Gastroesophageal sphincter (tissue), 3 donors: Measurements from ENCODE around the gene CHD5.

Experiments
- CTCF ChIP-seq, 4 experiments: fragments of 200-600 bp in 2 of 4; fragments of 450-650 bp in 2 of 4; sonication (generic) in 1 of 4; IDR thresholded peaks; one replicate each; pipeline ENCODE4 v1.5.1; 2017 to 2019; ENCODE audit warnings: antibody characterized with exemption in 4 of 4, mild to moderate bottlenecking in 2 of 4, moderate library complexity in 2 of 4
- EP300 ChIP-seq: sonication (generic); formaldehyde crosslinking; IDR thresholded peaks from one replicate; pipeline ENCODE4 v1.6.1; 2017; ENCODE audit warnings: antibody characterized with exemption, mild to moderate bottlenecking
- POLR2A ChIP-seq, 2 donors: fragments of 450-650 bp; IDR thresholded peaks; one replicate each; pipeline ENCODE4 v1.6.1; 2017; ENCODE audit warnings: antibody characterized with exemption in 2 of 2, mild to moderate bottlenecking in 2 of 2, moderate library complexity in 1 of 2

GRCh38 chr1:6094246-6094645 is 85.9 kb downstream of the CHD5 start:
- no peak for TF ChIP-seq POLR2A (IDR thresholded peaks at IDR 0.05)
- no peak for TF ChIP-seq EP300
- no peak for TF ChIP-seq CTCF (IDR thresholded peaks at IDR 0.05)
